Fibroblast of villous mesenchyme (primary cell): Measurements from ENCODE around the gene ZNF91. TPM values are rescaled to one million over a fixed set of nuclear protein-coding genes. Genes with fewer than 3 reads are reported as not detected.
"Not testable (repeated sequence)": the region's sequence is repeated elsewhere in the genome, so short reads cannot be mapped to it uniquely, and the experiment has no call there.

ENCODE experiments used
- DNase-seq: peaks from one replicate; pipeline ENCODE4 v3.0.0-alpha.2; 2010; ENCODE audit warnings: low read depth
- H3K4me3 ChIP-seq: 2 replicates; pipeline ENCODE4 v1.5.1; 2011; ENCODE audit warnings: low read depth, mild to moderate bottlenecking, low read length
- CTCF ChIP-seq: IDR thresholded peaks from 2 replicates; pipeline ENCODE4 v1.5.1; 2012; ENCODE audit warnings: low read depth, mild to moderate bottlenecking, low read length; ENCODE audit not compliant: insufficient read depth
- total RNA-seq: library from RNA; depleted of rRNA; stranded (reverse); fragments of >200 nt; gene quantifications from 2 replicates; pipeline ENCODE4 v1.2.3, GENCODE V29; 2012

ZNF91 gene
- total RNA-seq, 1 donor = 19.9 TPM

- no peak for DNase-seq
- H3K4me3 ChIP-seq = no peak overlapping the region
- TF ChIP-seq CTCF = no peak
Measured at GRCh38 chr19:23366437-23366836, 28.8 kb downstream of the ZNF91 start.

- H3K4me3 ChIP-seq, DNase-seq: not testable (repeated sequence)
Measured at GRCh38 chr19:23366031-23366430, 29.2 kb downstream of the ZNF91 start.

GRCh38 chr19:23365222-23365621 lies 30.0 kb downstream of the ZNF91 start:
- no peak for DNase-seq
- H3K4me3 ChIP-seq = no peak overlapping the region

DNA sequence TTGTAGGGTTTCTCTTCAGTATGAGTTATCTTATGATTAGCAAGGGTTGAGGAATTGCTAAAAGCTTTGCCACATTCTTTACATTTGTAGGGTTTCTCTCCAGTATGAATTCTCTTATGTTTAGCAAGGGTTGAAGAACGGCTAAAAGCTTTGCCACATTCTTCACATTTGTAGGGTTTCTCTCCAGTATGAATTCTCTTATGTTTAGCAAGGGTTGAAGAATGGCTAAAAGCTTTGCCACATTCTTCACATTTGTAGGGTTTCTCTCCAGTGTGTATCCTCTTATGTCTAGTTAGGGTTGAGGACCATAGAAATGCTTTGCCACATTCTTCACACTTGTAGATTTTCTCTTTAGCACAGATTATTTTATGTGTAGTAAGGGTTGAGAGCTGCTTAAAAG lies 33.4 kb downstream of the ZNF91 start:
- H3K4me3 ChIP-seq, DNase-seq: not testable (repeated sequence)

More at GRCh38 chr19:23365222-23365621, 30.0 kb downstream of the ZNF91 start:
- no peak for TF ChIP-seq CTCF

DNA sequence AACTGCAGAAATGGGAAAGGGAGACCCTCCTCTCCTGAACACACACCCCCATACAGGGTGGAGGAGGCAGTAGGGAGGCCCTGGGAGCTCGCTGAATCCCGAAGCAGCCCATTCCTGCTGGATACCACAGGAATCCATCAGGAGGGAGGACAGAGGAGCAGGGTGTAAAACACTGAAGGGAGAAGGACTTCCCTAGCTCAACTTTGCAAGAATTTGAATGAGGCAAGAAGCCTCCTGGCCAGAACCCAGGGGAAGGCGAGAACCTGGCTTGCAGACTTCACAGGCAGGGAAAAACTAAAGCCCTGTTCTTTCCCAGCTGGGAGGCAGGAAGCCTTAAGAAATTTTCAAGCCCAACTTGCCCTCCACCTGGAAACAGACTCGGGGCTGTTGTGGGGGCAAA lies 43.5 kb downstream of the ZNF91 start:
- no peak overlapping the region for H3K4me3 ChIP-seq
- no peak for DNase-seq
- TF ChIP-seq CTCF = no peak

DNA sequence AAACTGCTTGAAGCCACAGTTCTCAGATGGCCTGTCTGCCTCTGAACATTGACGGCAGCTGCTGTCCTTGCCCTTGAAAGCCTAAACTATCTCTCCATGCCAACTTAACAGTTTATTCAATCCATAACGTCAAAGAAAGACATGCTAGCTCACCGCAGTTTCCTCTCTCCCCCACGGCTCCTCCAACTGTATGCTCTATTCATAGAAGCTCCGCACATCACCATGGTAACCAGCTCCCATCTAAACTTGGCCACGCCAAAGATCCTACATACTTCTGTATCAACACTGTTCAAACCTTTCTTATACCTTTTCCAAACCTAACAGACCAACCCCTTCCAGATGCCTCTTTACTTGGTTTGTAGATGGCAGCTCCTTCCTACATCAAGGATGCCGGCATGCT lies 48.6 kb downstream of the ZNF91 start:
- no peak overlapping the region for H3K4me3 ChIP-seq
- TF ChIP-seq CTCF = no peak
- DNase-seq = no peak

DNA sequence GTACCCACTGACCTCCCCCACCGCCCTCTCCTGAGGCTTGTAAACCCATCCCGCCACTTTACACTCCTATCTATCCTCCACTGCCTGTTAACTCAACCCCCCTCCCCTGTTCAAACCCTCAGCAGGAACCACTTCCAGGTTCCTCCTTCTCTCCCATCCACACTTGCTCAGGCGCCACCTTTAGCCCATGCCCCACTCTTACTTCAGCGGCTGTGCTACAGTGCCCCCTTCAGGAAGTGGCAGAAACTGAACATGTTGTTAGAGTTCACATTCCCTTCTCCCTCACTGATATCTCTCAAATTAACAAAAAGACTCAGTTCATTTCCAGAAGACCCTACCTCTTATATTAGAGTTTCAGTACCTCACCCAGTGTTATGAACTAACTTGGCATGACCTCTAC lies 49.4 kb downstream of the ZNF91 start:
- no peak for TF ChIP-seq CTCF
- no peak for DNase-seq
- H3K4me3 ChIP-seq = no peak overlapping the region

GRCh38 chr19:23343434-23344010 lies 51.7 kb downstream of the ZNF91 start:
- DNase-seq = no peak
- no peak overlapping the region for H3K4me3 ChIP-seq
- no peak for TF ChIP-seq CTCF
